GM18520 (cell line): ENCODE data around the gene CLEC16A.
A peak's percentile ranks its signal among the peaks of the same experiment; 100 is the strongest.
"Not testable (repeated sequence)": the region's sequence is repeated elsewhere in the genome, so short reads cannot be mapped to it uniquely, and the experiment has no call there.

Experiments
- ATAC-seq: cut with Tn5 transposase; IDR thresholded peaks from one replicate; pipeline ENCODE4 v1.9.1; 2021; ENCODE audit not compliant: unreplicated experiment

The CLEC16A gene

DNA sequence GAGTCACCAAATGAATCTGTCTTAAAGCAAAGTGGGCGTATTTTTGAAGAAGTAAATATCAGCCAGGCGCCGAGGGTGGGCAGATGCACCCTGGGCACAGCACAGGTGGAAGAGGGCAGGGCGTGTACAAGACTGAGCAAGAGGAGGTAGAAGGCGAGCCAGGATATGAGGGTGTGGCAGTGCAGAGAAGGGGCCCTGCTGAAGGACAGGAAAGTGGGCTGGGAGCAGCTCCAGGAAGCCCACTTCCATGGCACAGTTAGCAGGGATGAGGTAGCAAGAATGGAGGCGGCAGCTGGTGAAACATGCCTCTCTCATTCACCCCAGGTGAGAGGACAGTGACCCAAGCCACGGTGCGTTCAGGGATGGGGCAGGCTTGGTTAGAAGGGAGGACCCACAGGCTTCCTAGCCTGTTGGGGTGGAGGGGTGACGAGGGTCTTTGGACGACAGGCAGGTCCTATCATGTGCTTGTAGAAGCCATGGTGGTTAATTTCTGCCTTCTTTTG is 149.3 kb downstream of the CLEC16A start:
- ATAC-seq: no peak

DNA sequence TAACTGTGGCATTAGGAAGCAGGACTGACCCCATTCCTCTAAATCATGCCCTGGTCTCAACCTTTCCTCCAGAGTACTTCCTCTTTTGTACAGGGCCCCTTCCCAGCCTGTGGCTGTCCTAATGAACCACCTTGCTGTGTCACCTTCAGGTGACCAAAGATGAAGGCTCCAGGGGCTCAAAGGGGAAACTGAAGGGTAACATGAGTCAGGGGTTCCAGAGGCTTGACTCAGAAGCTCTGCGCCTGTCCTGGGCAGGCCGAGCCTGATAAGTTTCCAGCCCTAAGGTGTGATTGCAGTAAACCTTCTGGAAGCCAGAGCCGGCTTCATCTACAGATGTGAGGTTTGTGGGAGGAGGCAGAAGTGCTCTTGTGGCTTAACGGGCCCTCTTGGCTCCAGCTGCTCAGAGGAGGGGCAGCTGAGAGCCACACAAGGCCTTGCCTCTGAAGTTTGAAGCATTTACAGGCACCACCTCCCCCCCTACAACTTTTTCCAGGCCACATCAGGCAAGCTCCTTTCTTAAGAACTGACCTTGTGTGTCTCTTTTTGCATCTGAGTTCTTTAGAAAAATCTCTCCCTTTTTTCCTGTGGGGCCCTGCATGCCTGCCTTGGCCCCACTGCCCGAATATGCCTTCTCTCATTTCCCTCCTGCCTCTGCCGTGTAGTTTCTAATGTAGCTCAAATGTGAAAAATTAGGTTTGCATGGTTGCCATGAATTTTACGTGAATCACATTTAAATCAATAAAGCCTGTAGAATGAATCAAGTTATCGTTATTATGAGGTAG is 149.9 kb downstream of the CLEC16A start:
- peak; percentile 69 for ATAC-seq

DNA sequence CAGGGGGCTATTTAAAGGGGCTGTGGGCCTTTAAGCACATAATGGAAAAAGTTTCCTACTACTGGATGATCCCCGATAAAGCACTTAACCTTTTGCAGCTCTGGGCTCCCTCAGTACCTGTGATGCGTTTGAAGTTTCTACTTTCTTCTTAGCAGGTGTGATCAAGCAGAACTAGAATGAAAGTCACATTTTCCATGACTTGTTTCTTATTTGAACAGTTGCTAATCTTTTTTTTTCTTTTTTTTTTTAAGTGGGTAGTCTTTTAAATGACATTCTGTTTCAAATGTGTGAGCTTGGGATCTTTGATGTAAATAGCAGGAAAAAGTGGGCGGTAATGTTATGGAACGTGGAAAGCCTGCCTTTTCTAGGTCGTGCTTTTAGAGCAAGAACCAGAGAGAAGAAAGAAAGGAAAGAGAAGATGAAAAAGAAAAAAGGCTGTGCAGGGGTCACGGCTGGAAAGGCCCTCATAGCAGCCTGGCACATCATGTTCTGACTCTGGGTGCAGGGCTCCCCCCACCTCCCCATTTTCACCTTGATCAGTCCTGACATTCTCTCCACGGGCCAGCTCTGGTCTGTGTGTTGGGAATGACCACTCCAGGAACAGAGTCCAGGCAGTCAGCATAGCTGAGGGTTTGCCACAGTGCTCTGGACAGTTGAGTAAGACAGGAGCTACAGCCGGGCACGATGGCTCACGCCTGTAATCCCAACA is 150.6 kb downstream of the CLEC16A start:
- ATAC-seq: no peak

DNA sequence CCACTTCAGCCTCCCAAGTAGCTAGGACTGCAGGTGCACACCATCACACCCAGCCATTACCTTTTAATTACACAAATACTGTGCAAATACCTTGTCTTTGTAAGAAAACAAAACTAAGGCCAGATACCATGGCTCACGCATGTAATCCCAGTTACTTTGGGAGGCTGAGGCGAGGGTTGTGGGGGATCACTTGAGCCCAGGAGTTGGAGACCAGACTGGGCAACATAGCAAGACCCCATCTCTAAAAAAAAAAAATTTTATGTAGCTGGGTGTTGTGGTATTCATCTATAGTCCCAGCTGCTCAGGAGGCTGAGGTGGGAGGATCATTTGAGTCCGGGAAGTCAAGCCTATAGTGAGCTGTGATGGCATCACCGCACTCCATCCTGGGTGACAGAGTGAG is 151.6 kb downstream of the CLEC16A start:
- ATAC-seq: no peak

DNA sequence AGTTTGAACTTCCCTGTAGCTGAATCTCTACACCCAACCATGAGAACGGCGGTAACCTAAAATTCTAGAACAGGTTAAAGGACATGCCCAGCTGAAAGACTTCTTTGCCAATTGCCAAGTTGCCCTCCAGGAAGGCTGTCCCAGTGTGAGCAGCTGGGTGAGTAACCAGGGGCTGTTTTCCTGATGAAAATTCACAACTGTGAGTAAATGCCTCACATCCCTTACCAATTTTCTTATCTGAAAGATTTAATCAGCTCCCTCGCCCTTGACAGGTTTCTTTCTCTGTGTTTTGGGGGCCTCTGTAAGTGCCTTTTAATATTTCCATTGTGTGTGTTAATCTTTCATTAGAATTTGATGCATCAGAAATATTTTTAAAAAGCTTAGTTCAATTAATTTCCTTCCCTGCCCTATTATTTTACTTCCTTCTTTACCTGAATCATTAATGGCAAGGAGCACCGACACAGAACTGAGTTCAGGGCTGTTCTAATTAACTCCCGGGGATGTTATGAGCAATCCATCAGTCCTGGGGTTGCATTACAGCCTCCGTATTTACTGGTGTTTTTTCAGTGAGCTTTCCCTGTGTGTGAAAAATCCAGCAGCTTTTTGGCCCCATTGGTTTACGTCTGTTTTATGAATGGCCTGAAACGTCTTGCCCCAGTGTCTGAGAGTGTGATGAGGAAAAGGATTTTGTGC is 152.9 kb downstream of the CLEC16A start:
- ATAC-seq: no peak

DNA sequence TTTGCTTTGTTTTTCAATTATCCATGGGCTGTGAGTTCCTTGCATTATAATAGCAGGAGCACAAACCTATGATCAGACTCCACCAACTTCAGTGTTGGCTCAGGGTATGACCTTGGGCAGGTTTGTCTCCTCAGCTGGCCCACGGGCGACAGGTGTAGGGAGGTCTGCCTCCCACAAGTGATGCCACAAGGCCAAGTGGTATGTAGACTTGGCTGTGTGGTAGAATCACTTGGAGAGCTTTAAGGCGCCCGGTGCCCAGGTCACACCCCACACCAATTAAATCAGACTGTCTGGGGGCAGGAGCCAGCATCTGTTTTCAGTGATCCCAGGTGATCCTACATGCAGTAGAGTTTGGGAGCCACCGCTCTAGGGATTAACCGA is 153.4 kb downstream of the CLEC16A start:
- no peak for ATAC-seq

DNA sequence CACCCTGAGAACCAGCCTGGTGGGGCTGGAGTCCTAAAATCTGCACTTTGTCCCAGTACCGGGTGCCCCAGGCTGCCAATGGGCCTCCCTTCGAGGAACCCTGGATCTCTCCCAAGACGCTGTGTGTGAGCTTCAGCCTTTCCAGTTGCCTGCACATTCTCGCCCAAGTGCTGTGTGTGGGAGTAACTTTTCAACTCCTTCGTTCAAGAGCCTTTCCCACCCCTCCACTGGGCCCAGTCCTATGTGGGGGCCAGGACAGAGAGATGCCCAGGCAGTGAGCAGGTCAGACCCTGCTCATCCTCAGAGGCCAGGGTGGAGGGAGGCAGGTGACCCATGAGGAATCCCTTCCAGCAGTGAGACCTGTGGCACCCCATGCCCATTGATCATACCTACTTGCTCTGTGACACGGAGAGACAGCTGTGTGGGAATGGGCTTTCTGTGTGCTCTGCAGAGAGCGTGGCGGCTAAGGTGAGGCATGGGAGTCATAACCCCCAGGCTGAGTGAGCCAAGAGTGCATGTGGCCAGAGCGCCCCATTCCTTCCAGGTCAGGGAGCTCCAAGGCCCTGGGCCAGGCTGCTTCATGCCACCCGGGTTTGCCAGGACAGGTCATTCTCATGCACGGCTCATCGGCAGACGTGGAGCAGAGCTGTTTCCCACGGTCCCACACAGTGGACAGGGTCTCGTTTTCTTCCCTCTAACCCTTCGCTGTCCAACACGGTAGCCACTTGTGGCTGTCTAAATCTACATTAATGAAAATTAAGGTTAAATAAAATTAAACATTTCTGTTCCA is 154.4 kb downstream of the CLEC16A start:
- no peak for ATAC-seq

DNA sequence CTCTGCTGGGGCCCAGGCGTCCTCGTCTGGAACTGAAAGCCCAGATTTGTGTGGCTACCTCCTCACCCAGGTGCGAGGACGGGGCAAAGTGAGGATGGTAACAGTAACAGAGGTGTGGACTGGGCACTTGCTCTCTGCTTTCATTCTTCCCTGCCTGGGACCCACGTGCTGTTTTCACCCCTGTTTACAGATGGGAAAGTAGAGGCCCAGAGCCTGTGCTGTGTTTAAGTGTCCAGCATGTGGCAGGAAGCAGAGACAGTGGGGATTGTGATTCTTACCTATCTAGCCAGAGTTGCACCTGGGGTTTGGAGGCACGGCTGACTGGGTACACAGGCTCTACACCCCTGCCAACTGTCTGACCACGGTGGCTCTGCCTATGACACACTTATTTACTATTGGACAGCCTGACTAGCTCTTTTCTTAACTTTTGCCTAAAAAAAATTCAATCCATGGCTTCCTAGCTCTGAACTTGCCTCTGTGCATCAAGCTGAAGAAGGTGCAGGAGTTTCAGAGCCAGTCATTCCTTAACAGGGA is 155.4 kb downstream of the CLEC16A start:
- ATAC-seq: no peak

DNA sequence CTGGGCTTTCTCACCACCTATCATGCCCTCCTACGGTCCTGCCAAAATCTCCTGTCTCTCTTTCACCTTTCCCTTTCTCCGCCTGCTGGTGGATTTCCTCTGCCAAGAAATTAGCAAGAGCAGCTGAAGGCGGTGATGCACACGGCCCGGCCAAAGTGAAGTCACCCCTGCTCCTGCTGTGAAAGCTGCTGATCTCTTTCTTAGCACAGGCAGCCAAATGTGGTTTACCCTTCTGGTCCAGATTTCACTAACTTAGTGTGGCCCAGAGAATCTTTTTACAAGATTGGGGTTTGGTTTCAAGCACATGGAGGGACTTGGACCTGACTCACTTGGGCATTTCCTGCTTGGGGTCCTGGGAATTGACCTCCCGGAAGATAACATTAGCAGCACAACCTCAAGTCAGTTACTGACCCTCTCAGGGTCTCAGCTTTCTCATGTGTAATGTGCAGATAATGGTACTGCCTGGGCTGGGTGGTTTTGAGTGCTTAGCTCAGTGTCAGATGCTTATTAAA is 155.9 kb downstream of the CLEC16A start:
- ATAC-seq: no peak

DNA sequence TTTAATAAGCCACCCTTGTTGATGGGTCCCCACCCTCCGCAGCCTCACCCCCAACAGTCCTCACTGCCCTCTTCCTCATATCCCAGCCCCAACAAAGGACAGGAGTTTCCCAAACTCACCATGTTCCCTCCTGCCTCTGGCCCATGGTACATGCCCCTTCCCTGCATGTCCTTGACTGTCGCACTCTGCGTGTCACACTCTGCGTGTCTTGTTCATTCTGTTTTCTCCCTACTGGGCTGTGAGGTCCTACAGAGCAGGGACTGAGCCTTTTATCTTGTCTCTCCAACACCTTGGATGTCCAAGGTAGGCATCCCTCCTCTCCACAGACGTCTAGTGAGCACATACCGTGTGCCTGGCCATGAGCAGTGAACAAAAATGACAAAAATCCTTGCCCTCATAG is 156.9 kb downstream of the CLEC16A start:
- ATAC-seq: no peak

DNA sequence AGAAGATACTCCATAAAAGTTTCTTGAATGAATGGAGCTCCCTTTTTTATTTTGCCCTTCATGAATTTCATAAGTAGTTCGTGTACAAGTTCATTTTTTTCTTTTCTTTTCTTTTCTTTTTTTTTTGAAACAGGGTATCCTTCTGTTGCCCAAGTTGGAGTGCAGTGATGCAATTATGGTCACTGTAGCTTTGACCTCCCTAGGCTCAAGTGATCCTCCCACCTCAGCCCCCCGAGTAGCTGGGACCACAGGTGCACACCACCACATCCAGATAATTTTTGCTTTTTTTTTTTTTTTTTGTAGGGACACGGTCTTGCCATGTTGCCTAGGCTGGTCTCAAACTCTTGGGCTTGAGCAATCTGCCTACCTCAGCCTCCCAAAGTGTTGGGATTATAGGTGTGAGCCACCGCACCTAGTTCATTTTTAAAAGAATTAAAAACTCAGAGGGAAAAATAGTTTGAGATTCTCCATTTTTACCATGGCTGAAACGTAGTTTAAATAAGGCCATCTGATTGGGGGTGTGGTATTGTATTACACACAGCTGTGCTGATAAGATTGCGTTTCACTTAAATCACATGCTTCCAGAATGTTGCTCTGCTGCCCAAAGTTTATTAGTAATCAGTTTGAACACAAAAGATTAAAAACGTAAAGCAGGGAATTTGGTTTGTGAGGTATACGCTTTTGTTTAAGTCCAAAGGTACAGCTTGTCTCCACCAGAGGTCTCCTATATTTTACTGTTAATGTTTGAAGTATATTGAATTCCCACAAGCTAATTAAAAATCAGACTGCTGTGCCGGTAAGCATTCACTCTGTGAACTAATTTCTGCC is 157.5 kb downstream of the CLEC16A start:
- ATAC-seq: no peak

DNA sequence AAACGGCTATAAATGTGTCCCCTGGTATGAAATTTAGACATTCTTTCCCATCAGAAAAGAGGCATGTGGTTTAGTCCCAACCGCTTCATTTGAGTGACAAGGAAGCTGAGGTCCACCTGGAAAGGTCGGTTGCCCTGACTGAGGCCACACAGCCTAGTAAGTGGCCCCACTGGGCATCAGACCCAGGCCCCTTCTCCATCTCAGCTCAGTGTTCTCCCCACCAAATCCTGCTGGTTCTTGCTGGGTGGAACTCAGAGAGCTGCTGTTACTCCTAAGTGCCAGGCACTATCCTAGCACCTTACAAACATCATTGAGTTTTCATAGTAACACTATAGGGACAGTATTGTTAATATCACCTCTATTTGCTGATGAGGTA is 158.1 kb downstream of the CLEC16A start:
- no peak for ATAC-seq

DNA sequence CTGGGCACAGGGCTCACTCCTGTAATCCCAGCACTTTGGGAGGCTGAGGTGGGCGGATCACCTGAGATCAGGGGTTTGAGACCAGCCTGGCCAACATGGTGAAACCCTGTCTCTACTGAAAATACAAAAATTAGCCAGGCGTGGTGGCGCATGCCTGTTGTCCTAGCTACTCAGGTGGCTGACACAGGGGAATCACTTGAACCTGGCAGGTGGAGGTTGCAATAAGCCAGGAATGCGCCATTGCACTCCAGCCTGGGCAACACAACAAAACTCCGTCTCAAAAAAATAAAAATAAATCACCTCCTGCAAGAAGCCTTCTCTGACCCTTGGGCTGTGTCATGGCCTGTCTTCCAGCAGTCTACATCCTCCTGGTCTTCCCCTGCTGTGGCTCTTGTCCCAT is 158.9 kb downstream of the CLEC16A start:
- ATAC-seq: not testable (repeated sequence)

DNA sequence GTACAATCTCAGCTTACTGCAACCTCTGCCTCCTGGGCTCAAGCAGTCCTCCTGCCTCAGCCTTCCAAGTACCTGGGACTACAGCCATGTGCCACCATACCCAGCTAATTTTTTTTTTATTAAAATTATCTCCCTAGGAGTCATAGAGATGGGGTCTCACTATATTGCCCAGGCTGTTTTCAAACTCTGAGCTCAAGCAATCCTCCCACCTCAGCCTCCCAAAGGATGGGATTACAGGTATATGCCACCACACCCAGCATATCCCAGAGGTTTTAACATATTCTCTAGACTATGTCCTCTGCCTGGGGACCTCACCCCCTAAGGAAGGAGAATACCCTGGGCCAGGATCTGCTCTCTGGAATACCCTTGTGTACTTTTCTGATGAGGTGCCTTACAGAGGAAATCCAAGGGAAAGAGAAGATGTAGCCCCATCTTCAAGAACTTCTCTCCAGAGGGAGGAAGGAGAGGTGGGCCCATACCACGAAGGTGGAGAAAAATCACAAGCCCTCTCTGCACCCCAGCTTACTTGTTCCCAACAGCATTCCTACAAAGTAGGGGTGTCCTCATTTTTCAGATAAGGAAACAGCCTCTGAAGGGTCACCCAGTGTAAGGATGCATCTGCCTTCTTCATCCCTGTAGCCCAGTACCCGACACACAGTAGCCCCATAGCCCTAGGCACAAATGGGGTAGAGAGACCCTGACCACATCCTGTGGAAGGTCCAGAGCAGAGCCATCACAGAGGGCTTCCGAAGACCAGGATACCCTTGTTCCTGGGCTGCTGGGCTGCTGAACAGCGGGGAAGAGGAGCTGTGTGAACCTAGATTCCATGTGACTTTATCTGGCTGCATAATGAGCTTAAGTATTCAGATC is 160.0 kb downstream of the CLEC16A start:
- no peak for ATAC-seq

DNA sequence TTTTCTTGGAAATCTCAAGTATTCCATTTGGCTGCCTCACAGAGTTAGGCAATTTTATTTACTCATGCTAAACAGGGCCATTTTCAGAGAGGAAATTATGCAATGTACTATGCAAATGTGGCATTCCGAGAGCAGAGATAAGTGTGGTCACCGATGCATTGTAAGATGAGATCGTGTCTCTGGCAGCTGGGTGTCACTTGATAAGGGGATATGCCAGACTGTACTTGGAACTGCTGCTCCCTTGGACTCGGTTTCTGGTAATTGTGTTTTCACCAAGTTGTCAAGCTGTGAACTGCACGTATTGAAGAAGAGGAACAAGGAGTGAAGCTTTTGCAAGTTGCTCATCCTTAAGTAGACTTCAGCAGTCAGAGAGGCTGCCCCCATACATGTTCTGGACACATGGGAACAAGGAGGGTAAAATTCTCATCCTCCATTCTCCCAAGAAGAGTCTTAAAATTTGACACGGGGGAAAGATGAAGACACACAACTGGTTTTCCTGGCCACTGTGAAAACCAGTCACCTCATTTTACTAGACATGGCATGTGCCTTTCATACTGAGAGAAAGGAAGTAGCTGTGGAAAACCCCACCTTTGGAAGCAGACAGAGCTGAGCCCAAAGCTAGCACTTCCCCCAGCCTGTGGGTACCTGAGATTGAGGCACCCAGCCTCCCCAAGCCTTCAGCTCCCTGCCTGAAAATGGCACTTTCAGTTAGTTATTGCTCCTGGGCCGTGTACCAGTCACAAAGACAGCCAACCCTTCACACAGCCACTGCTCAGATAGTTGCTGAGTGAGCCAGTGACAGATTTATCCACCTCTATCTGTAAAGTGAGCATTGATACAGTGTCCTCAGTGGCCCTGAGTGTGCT is 160.9 kb downstream of the CLEC16A start:
- ATAC-seq: peak; percentile 48

DNA sequence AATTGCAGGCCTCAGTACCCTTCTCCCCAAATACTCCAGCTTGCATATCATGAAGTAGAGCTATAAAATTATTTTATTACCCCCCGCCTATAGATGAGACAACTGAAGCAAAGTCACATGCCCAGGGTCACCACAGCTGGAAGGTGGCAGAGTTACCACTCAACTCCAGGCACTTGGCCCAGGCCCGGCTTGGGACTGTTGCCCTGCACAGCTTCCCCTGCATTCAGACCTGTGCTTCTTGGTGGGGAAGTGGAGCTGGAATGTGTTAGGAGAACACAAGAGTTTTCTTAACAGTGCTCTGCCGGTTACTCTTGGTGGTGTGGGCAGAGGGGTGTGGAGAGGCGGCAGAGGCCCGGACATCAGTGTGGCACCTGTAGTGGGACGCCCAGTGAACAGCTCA is 162.4 kb downstream of the CLEC16A start:
- ATAC-seq: no peak

DNA sequence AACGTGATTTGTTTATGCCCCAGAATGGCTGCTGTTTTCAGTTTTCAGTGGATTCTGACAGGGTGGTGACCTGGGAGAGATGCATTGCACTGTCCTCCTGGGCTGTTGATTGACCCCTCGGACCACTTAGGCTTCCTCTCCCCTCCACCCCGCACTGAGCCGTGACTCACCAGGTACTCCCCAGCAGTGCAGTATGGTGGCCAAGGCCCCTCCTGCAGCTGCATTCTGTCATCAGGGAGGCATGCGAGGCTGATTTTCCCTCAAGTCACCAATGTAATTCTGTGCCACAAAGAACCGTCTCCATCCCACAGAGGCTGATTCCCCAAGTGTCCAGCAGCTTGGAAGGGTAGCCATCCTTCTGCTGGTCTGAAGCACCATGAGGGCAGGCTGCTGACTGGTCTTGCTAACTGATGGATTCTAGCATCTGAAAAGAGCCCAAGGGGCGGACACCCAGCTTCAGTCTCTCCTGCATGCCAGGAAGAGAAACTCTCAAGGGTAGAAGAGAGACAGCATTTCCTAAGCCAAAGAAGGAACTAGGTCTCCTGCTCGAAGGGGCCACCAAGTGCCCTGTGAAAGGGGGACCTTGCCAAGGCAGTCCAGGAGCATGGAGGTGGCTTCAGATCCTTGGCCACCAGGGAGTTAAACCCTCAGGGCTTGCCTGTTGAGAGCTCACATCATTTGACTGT is 163.6 kb downstream of the CLEC16A start:
- no peak for ATAC-seq
